HEK293 (cell line): ENCODE measurements around the gene ZKSCAN3.

Experiments
- CTCF ChIP-seq: fragments of 450-650 bp; formaldehyde crosslinking; IDR thresholded peaks from 2 replicates; pipeline ENCODE4 v1.5.1; 2016; ENCODE audit warnings: missing biosample characterization, missing genetic modification characterization
- GLI4 ChIP-seq: fragments of 450-650 bp; formaldehyde crosslinking; IDR thresholded peaks from 2 replicates; pipeline ENCODE4 v1.5.1; 2016; ENCODE audit warnings: missing biosample characterization, missing genetic modification characterization
- REST ChIP-seq: fragments of 450-650 bp; formaldehyde crosslinking; IDR thresholded peaks from 2 replicates; pipeline ENCODE4 v1.5.1; 2016; ENCODE audit warnings: missing biosample characterization, missing genetic modification characterization
- TRIM28 ChIP-seq: IDR thresholded peaks from 2 replicates; pipeline ENCODE4 v1.6.1; 2011; ENCODE audit warnings: low read length, control low read depth, borderline replicate concordance
- ZBTB1 ChIP-seq: fragments of 450-650 bp; formaldehyde crosslinking; IDR thresholded peaks from 2 replicates; pipeline ENCODE4 v1.5.1; 2016; ENCODE audit warnings: missing biosample characterization, missing genetic modification characterization
- ZBTB6 ChIP-seq: fragments of 450-650 bp; formaldehyde crosslinking; IDR thresholded peaks from 2 replicates; pipeline ENCODE4 v1.5.1; 2017; ENCODE audit warnings: missing biosample characterization, missing genetic modification characterization
- ZFHX2 ChIP-seq: fragments of 450-650 bp; formaldehyde crosslinking; conservative IDR thresholded peaks from 2 replicates; pipeline ENCODE4 v1.5.1; 2016; ENCODE audit warnings: missing biosample characterization, missing genetic modification characterization
- ZIC2 ChIP-seq: fragments of 450-650 bp; formaldehyde crosslinking; IDR thresholded peaks from 2 replicates; pipeline ENCODE4 v1.5.1; 2016; ENCODE audit warnings: missing biosample characterization, missing genetic modification characterization
- ZNF404 ChIP-seq: fragments of 450-650 bp; formaldehyde crosslinking; IDR thresholded peaks from 2 replicates; pipeline ENCODE4 v1.5.1; 2017; ENCODE audit warnings: missing biosample characterization, missing genetic modification characterization
- ZNF549 ChIP-seq: fragments of 450-650 bp; IDR thresholded peaks from 2 replicates; pipeline ENCODE4 v1.5.1; 2018; ENCODE audit warnings: missing biosample characterization, missing genetic modification characterization, mild to moderate bottlenecking, inconsistent platforms, moderate library complexity
- ZNF629 ChIP-seq: fragments of 450-650 bp; formaldehyde crosslinking; IDR thresholded peaks from 2 replicates; pipeline ENCODE4 v1.5.1; 2017; ENCODE audit warnings: missing biosample characterization, missing genetic modification characterization
- TF ChIP-seq, protein P1 (sequence below): fragments of 450-650 bp; formaldehyde crosslinking; IDR thresholded peaks from 2 replicates; pipeline ENCODE4 v1.5.1; 2016; ENCODE audit warnings: missing biosample characterization, missing genetic modification characterization, low read depth
- TF ChIP-seq, protein P2 (sequence below): fragments of 450-650 bp; formaldehyde crosslinking; optimal IDR thresholded peaks from 2 replicates; pipeline ENCODE3; 2016; ENCODE audit warnings: missing biosample characterization, mild to moderate bottlenecking, missing genetic modification characterization
- TF ChIP-seq, protein P3 (sequence below): fragments of 450-650 bp; formaldehyde crosslinking; IDR thresholded peaks from 2 replicates; pipeline ENCODE4 v1.5.1; 2017; ENCODE audit warnings: missing biosample characterization, missing genetic modification characterization

DNA sequence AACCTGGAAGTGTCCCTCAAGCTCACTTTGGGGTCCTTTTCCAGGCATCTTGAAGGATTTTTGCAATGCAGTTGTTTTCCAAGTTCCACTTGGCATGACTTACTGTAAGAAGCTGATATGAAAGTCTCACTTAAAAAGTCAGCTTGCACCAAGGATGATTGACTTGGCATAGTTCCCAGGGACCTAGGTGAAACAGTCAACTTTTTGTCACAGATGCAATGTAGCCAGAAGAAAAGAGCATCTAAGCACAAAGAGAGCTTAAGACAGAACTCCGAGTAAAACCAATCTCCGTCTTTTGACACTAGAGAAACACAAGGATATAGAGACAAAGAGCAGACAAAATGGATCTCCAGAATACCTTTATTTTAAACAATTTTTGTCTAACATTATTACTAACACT is 52.5 kb downstream of the ZKSCAN3 start:
- TF ChIP-seq ZFHX2 (tag by site-specific recombination): no peak
- no peak for TF ChIP-seq GLI4 (tag by site-specific recombination)
- TF ChIP-seq CTCF (tag by site-specific recombination): no peak
- no peak for TF ChIP-seq ZBTB1
- no peak for TF ChIP-seq ZIC2 (tag by site-specific recombination)
- TF ChIP-seq, protein P1, sequence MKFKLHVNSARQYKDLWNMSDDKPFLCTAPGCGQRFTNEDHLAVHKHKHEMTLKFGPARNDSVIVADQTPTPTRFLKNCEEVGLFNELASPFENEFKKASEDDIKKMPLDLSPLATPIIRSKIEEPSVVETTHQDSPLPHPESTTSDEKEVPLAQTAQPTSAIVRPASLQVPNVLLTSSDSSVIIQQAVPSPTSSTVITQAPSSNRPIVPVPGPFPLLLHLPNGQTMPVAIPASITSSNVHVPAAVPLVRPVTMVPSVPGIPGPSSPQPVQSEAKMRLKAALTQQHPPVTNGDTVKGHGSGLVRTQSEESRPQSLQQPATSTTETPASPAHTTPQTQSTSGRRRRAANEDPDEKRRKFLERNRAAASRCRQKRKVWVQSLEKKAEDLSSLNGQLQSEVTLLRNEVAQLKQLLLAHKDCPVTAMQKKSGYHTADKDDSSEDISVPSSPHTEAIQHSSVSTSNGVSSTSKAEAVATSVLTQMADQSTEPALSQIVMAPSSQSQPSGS: no peak
- TF ChIP-seq REST (tag by site-specific recombination): no peak
- TF ChIP-seq, protein P2, sequence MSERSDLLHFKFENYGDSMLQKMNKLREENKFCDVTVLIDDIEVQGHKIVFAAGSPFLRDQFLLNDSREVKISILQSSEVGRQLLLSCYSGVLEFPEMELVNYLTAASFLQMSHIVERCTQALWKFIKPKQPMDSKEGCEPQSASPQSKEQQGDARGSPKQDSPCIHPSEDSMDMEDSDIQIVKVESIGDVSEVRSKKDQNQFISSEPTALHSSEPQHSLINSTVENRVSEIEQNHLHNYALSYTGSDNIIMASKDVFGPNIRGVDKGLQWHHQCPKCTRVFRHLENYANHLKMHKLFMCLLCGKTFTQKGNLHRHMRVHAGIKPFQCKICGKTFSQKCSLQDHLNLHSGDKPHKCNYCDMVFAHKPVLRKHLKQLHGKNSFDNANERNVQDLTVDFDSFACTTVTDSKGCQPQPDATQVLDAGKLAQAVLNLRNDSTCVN (tag by site-specific recombination): no peak
- TF ChIP-seq, protein P3, sequence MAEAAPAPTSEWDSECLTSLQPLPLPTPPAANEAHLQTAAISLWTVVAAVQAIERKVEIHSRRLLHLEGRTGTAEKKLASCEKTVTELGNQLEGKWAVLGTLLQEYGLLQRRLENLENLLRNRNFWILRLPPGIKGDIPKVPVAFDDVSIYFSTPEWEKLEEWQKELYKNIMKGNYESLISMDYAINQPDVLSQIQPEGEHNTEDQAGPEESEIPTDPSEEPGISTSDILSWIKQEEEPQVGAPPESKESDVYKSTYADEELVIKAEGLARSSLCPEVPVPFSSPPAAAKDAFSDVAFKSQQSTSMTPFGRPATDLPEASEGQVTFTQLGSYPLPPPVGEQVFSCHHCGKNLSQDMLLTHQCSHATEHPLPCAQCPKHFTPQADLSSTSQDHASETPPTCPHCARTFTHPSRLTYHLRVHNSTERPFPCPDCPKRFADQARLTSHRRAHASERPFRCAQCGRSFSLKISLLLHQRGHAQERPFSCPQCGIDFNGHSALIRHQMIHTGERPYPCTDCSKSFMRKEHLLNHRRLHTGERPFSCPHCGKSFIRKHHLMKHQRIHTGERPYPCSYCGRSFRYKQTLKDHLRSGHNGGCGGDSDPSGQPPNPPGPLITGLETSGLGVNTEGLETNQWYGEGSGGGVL: no peak
- no peak for TF ChIP-seq ZBTB6 (tag by site-specific recombination)
- no peak for TF ChIP-seq ZNF629
- no peak for TF ChIP-seq TRIM28
- TF ChIP-seq ZNF404 (tag by site-specific recombination): no peak
- no peak for TF ChIP-seq ZNF549 (tag by site-specific recombination)
